ENCODE measurements around the gene MAT2B.

DNA sequence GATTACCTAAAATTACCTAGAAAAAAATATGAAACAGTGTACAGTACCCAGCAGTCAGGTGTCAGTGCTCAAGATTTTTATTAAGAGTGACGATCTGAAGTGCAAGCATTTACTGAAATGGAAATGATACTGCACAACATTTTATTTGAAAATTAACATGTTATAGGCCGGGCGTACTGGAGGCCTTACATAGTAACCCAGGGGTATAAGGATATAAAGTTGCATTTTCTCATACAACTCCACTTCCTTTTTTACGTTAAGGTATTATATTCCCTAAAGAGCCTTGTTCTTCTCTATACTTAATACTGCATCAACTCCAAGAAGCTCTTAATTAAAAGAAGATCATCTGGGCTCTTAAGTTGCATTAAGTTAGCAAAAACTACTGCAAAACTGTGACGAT lies 3.3 kb downstream of the MAT2B start:
- TF ChIP-seq CTCF (IDR thresholded peaks at IDR 0.05 in 4 of 5, conservative IDR thresholded peaks at IDR 0.05 in 1 of 5) (no peak), POLR2A (IDR thresholded peaks at IDR 0.05) (no peak)
